ENCODE data around the gene ADGRG7.

Gene ADGRG7

DNA sequence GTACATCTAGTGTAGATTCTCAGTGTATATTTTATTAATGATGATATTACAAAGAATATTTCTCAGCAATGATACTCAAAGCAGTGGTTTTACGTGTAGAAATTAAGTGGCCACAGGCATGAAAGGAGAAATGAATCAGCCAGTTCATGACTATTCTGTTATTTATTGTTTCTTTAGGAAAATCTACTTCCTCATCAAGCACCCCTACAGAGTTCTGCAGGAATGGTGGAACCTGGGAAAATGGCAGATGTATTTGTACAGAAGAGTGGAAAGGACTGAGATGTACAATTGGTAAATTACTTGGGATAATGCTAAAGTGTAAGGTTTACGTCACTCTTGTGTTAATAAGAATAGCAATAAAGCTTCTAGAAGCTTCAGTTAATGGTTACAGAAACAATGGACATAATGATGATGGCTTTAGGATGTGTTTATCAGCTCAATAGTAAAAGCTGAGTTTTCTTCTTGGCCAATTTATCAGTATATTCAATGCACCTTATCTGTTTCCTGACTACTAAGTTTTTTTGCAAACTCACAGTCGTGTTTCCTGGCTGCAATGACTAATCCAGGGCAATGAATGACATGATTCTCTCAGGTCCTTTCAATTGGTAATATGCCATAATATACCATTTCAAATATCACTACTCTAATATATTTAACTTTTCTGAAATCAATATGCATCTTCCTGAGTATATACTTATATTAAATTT, 20.2 kb downstream of the ADGRG7 start:
- TF ChIP-seq, protein P1, sequence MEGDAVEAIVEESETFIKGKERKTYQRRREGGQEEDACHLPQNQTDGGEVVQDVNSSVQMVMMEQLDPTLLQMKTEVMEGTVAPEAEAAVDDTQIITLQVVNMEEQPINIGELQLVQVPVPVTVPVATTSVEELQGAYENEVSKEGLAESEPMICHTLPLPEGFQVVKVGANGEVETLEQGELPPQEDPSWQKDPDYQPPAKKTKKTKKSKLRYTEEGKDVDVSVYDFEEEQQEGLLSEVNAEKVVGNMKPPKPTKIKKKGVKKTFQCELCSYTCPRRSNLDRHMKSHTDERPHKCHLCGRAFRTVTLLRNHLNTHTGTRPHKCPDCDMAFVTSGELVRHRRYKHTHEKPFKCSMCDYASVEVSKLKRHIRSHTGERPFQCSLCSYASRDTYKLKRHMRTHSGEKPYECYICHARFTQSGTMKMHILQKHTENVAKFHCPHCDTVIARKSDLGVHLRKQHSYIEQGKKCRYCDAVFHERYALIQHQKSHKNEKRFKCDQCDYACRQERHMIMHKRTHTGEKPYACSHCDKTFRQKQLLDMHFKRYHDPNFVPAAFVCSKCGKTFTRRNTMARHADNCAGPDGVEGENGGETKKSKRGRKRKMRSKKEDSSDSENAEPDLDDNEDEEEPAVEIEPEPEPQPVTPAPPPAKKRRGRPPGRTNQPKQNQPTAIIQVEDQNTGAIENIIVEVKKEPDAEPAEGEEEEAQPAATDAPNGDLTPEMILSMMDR (IDR thresholded peaks at IDR 0.05; ENCODE audit: low read depth, low read length, missing control alignments), result no peak
- no peak for DNase-seq (ENCODE audit: extremely low read depth, low read depth)
- no peak overlapping the region for H3K4me3 ChIP-seq (replicated peaks; ENCODE audit: low read depth, low read length)

DNA sequence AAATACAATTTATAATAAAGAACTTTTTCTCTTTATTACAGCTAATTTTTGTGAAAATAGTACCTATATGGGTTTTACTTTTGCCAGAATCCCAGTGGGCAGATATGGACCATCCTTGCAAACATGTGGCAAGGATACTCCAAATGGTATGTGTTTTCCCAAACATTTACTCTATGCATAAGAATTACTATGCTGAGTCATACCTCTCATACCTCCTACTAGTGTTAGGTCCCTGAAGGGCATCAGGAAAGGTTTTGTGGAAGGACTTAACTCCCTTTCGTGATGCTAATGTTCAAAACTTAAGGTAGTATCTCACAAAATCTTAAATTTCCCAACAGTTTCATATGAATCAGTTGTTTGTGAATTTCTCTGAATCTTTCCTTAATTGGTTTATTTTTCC, 21.3 kb downstream of the ADGRG7 start:
- H3K4me3 ChIP-seq (replicated peaks; ENCODE audit: low read depth, low read length), result no peak overlapping the region
- DNase-seq (ENCODE audit: extremely low read depth, low read depth), result no peak

DNA sequence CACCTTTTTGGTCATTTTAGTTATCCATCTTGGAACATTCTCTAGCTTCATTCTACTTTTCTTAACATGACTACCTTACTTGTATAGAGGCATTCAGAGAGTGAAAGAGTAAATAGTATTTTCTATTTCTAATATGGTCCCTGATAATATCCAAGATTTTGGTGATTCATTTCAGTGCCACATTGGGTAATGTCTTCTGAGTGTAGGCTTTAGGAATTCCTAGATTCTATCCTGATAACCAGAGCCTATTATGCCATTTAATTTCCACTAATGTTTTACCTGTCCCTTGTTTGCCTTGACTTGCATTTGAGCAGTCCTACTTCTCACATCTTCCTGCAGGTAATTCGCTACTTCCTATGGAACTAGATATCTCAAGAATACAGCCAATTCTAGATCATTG, 21.8 kb downstream of the ADGRG7 start:
- no peak for DNase-seq (ENCODE audit: extremely low read depth, low read depth)
- H3K4me3 ChIP-seq (replicated peaks; ENCODE audit: low read depth, low read length), result no peak overlapping the region
- TF ChIP-seq, protein P1 (IDR thresholded peaks at IDR 0.05; ENCODE audit: low read depth, low read length, missing control alignments), result no peak

More for the DNA sequence above, 21.3 kb downstream of the ADGRG7 start:
- TF ChIP-seq, protein P1 (IDR thresholded peaks at IDR 0.05; ENCODE audit: low read depth, low read length, missing control alignments), result no peak

DNA sequence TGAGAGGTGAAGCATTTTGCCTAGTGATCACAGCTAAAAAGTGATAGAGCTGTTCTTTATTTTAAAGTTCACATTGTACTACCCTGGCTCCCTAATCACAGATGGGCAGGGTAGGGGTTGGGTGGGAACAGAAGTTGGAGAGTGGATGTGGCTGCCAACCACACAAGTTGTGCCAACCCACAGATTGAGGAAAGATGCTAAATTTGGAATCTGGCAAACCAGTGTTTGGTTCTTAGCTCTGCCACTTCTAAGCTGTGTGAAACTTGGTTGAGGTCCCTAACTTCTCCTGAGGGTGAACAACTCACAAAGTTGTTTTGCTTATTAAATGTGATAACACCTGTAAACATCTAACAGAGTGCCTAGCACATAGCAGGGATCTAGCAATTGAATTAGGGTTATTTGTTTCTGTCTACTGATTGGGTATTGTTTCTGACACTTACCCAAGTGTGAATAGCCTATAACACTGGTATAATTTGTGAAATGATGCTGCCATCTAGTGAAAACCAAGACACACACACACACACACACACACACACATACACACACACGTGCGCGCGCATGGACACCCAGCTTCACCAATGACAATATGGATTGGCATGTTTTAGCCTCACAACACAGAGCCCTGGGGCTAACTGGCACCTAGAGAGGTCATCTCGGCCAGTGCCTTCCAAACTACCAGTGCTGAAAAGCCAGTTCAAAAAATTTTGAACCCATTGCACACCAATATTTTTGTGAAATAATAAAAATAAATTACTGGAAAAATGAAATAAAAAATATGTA, 25.3 kb downstream of the ADGRG7 start:
- H3K4me3 ChIP-seq (replicated peaks; ENCODE audit: low read depth, low read length), result no peak overlapping the region
- no peak for DNase-seq (ENCODE audit: extremely low read depth, low read depth)
- TF ChIP-seq, protein P1 (IDR thresholded peaks at IDR 0.05; ENCODE audit: low read depth, low read length, missing control alignments), result no peak

DNA sequence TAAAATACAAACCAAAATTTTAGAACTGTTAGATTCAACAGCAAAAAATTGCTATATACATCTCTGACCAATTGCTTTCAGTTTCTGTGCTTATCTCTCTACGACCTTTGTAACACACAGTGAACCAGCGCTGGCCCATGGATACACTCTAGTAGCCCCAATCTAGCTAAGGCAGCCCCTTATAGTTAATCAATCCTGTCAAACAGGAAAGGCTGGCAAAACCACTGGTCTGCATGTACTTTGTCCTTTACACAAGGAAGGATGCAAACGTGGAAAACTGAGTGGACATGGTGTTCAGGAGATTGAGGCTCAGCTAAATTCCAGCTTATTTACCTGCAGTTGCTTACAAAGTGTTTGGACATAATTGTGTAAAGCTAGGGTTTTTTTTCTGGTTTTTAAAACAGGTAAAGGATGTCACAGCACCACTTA, 25.9 kb downstream of the ADGRG7 start:
- no peak overlapping the region for H3K4me3 ChIP-seq (replicated peaks; ENCODE audit: low read depth, low read length)
- TF ChIP-seq, protein P1 (IDR thresholded peaks at IDR 0.05; ENCODE audit: low read depth, low read length, missing control alignments), result no peak
- no peak for DNase-seq (ENCODE audit: extremely low read depth, low read depth)

DNA sequence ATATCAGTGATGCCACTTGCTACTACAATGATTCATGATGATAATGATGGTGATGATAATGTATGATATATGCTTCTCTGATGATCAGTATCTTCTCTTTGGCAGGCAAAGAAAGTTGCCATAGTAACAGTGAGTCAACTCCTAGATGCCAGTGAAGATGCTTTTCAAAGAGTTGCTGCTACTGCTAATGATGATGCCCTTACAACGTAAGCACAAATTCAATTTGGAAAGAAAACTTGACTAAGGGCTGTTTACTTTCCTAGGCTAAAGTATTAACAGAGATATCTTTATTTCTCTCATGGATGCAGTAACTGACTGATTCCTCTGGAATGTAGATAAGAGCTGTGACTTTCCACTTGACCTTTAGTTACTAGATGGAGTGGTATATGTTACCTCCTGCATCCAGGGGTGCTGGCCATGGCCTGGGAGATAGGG, 27.8 kb downstream of the ADGRG7 start:
- TF ChIP-seq, protein P1 (IDR thresholded peaks at IDR 0.05; ENCODE audit: low read depth, low read length, missing control alignments), result no peak
- no peak overlapping the region for H3K4me3 ChIP-seq (replicated peaks; ENCODE audit: low read depth, low read length)
- DNase-seq (ENCODE audit: extremely low read depth, low read depth), result no peak

Data from HFF-Myc (cell line).